A549 treated with dexamethasone at 1 μM for 4 hours (cell line): Measurements from ENCODE around the gene OR2T35. TPM values are rescaled to one million over a fixed set of nuclear protein-coding genes. Genes with fewer than 3 reads are reported as not detected.

Source experiments
- total RNA-seq: library from RNA; stranded (reverse); fragments of 200-300 nt; extraction: Qiagen RNA extraction; gene quantifications from 5 replicates; pipeline ENCODE4 v1.2.3, GENCODE V29; 2022

Gene OR2T35
- not detected in 5 replicates for total RNA-seq

GRCh38 chr1:248645178-248645577 is at the start of gene OR2T35:
OR2T35 (minus strand) TSS chr1:248645278; CDS start chr1:248639258, 6,020 bp downstream.

GRCh38 chr1:248655354-248655753 is 10.3 kb upstream of the OR2T35 start, which contains the start of gene OR2T27:
OR2T27 (minus strand) TSS chr1:248655528; CDS start chr1:248650884, 4,644 bp downstream.

GRCh38 chr1:248634991-248635390 is 10.1 kb downstream of the OR2T35 start, which contains the start of gene OR2T11:
OR2T11 (minus strand) TSS chr1:248635091; CDS start chr1:248627128, 7,963 bp downstream.

GRCh38 chr1:248597589-248597988 is 47.5 kb downstream of the OR2T35 start, which contains the start of gene OR2T10:
OR2T10 (minus strand) TSS chr1:248597700; CDS start chr1:248593768, 3,932 bp downstream.

Other genes starting within 250 kb of the OR2T35 start
- gene OR2T1, start 242.2 kb downstream of the OR2T35 start, total RNA-seq, result not detected in 5 replicates
- gene OR2T2, start 199.6 kb downstream of the OR2T35 start, total RNA-seq, result not detected in 5 replicates
- not detected in 5 replicates for gene OR2T3, start 171.9 kb downstream of the OR2T35 start, total RNA-seq
- gene OR2T5, start 156.7 kb downstream of the OR2T35 start, total RNA-seq, result not detected in 5 replicates
- gene OR2G6, start 137.2 kb downstream of the OR2T35 start, total RNA-seq, result not detected in 5 replicates
- gene OR2T29, start 82.5 kb downstream of the OR2T35 start, total RNA-seq, result not detected in 5 replicates
- not detected in 5 replicates for gene OR2T34, start 70.5 kb downstream of the OR2T35 start, total RNA-seq
- gene OR2T10, start 47.6 kb downstream of the OR2T35 start, total RNA-seq, result not detected in 5 replicates
- gene OR2T11, start 10.2 kb downstream of the OR2T35 start, total RNA-seq, result not detected in 5 replicates
- gene OR2T27, start 10.2 kb upstream of the OR2T35 start, total RNA-seq, result not detected in 5 replicates
- not detected in 5 replicates for gene OR14I1, start 57.5 kb upstream of the OR2T35 start, total RNA-seq
- 0.08 to 0.12 TPM (median 0.11 TPM) in 4 of 5 replicates, not detected in the other for gene LYPD8, start 110.5 kb upstream of the OR2T35 start, total RNA-seq
- 16.8 to 25.6 TPM (median 22.6 TPM) in 5 replicates for gene SH3BP5L, start 180.6 kb upstream of the OR2T35 start, total RNA-seq
- 13.6 to 19.5 TPM (median 17.6 TPM) in 5 replicates for gene ZNF672, start 192.9 kb upstream of the OR2T35 start, total RNA-seq
- gene ZNF692, start 213.8 kb upstream of the OR2T35 start, total RNA-seq, result 8.8 to 21.1 TPM (median 16.2 TPM) in 5 replicates